ENCODE data around the gene NOS3. TPM values are rescaled to one million over a fixed set of nuclear protein-coding genes. Genes with fewer than 3 reads are reported as not detected.

The NOS3 gene
- polyA plus RNA-seq, 1 donor: 8.7 TPM

- DNase-seq: no peak
Observed at GRCh38 chr7:150963707-150964559, 26.9 kb upstream of the NOS3 start.

- no peak for DNase-seq
Observed at GRCh38 chr7:150964593-150965111, 26.2 kb upstream of the NOS3 start.

DNA sequence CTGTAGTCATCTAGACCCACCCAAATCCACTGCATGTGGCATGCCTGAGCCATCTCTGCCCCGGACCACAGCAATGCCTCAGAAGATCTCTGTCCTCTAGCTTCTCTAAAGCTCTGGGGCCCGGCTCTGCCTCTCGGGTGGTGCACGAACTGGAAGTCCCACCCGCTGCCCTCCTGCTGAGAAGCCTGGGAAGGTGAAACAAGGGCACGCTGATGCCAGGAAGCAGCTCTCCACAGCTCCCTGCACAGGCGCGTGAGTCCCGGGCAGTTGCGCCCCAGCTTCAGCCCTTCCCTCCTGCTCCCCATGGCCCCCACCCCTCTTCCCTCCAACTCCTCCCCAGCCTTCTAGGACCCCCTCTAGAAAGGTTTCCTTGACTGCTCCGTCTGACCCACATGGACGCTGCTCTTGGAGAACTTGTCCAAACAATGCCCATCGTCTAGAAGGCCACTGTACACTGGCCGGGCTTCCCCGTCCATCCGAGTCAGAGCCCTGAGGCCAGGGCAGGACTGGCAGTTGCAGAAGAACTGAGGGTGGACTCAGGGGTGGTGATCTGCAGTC lies 25.5 kb upstream of the NOS3 start:
- no peak for DNase-seq

GRCh38 chr7:150966002-150966401 lies 24.8 kb upstream of the NOS3 start:
- no peak for DNase-seq

GRCh38 chr7:150967349-150967748 lies 23.5 kb upstream of the NOS3 start:
- DNase-seq: no peak

DNA sequence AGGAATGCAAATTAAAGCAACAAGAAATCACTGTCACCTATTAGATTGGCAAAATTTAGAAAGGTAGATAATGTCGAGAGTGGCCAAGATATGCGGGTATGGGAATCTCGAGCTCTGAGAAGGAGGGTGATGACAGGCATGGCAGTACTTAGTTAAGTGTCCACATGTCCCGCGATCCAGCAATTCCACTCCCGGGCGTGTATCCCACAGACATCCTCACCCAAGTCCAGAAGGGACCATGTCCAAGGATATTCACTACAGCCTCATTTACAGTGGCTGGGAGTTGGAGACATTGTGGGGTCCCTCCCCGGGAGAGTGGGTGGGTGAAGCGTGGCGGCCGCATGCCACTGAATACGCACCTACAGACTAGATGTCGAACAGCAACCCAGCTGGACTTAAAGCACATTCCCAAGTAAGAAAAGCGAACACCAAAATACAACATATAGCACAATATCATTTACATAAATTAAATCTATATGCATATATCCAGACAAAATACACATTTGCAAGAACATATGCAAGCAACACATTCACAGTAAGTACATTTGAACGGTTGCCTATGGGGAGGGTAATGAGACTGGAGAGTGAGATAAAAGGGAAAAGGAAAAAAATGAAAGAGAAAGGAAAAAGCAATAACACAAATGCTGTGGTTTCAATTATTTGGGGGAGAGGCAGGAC lies 22.6 kb upstream of the NOS3 start:
- no peak for DNase-seq

GRCh38 chr7:150968734-150969372 lies 22.0 kb upstream of the NOS3 start:
- no peak for DNase-seq

DNA sequence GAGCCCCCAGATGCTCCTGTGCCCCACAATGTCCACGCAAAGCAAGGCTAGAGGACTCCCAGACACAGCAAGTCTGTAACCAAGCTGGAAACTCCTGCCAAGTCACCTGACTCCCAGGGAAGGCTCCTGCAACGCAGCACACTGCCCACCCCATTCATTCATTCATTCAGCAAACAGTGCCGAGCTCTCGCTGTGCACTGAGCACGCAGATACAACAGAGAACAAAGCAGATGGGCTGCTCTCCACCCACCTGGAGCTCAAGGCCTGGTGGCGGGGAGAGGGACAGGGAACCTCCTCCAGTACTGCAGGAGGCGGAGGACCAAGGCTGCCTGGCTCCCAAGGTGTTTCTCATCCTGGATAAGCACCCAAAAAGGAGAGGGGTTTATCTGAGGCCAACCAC lies 21.3 kb upstream of the NOS3 start:
- no peak for DNase-seq

DNA sequence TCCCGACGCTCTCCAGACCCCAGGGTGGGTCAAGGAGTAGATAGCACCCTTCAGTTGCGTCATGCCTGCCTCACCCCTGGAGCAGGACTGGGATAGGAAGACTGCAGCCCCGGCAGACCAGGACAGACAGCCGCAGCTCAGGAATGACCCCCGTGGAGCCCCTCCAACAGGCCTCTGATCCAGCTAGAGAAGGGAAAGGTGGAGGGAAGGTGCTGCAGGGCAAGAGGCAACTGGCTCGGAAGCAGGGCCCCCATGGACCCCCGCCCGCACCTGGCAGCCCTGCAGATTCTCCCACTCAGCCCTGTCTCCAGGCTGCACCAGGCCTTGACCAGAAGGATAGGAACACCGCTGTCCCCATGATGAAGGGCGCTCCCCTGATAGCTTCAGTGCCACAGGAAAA lies 20.4 kb upstream of the NOS3 start:
- no peak for DNase-seq

- no peak for DNase-seq
Observed at GRCh38 chr7:150971242-150972022, 19.4 kb upstream of the NOS3 start.

- DNase-seq: no peak
Observed at GRCh38 chr7:150972023-150972468, 18.8 kb upstream of the NOS3 start.

GRCh38 chr7:150972741-150973140 lies 18.1 kb upstream of the NOS3 start:
- DNase-seq: no peak

DNA sequence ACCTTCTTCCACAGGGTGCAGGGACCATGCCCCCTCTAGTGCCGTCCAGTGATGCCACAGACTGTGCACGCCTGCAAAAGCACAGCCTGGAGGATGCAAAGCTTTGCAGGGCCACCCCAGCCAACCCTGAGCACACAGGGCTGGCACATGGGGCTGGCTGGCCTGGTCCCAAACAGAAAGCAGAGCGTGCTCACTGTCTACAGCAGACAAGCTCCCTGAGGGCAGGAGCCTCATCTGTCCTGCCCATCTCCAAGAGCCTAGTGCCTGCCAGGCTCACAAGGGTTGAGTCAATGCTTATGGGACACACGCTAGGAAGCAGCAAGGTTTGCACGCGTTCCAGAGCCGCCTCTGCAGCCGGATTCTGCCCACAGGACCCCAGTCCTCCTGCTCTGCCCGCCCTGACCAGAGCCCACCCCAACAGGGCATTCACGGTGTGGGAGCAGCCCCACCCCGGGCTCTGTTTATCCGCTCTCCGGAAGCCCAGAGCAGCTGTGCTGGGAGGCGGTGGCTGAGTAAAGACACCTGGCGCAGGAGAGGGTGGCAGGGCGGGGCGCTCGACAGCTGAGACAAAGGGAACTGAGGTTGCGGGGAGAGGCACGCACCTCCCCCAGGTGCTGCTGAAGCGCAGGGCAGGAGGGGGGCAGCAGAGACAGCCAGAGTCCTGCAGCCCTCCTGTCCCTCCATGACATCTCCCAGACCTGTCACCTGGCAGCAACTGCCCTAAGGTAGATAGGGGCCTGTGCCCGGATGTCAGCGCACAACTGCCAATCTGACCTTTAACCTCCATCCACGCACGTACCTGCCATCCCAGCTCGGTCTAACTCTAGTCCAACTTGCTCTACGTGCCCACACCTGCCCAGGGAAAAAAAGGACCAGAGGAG lies 17.0 kb upstream of the NOS3 start:
- no peak for DNase-seq

GRCh38 chr7:150974468-150975391 lies 16.1 kb upstream of the NOS3 start:
- DNase-seq: no peak

DNA sequence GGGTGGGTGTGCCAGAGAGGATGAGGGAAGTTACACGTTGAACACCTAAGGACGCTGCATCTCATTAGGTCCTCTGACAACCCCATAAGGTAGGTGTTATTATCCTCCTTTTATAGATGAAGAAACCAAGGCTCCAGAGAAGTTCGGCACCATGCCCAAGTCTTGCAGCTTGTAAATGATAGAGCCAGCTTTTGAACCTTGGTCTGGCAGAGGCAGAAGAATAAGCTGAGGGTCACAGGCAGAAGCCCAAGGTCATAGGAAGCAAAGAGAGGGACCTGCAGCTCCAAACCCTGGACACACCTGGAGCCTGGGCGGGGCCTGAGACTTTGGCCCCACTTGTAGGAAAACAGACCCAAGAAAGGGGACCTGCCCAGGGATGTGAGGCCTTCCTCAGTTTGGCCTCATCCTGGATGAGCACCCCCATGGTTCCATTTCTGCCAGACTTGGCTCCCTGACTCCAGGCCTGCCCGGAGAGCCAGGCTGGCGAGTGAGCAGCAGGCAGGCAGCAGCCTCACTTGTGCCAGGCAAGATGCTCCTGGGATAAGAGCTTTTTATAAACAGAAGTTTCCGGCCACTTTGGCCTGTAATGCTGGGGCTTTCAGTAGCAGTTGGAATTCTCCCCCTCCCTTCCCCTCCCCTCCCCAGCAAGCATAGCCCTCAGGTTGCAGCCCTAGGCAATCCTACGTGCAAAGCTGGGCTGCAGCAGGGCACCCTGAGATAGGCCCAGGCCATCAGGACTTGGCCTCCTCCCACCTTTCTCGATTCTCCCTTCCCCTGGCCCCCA lies 15.1 kb upstream of the NOS3 start:
- no peak for DNase-seq

DNA sequence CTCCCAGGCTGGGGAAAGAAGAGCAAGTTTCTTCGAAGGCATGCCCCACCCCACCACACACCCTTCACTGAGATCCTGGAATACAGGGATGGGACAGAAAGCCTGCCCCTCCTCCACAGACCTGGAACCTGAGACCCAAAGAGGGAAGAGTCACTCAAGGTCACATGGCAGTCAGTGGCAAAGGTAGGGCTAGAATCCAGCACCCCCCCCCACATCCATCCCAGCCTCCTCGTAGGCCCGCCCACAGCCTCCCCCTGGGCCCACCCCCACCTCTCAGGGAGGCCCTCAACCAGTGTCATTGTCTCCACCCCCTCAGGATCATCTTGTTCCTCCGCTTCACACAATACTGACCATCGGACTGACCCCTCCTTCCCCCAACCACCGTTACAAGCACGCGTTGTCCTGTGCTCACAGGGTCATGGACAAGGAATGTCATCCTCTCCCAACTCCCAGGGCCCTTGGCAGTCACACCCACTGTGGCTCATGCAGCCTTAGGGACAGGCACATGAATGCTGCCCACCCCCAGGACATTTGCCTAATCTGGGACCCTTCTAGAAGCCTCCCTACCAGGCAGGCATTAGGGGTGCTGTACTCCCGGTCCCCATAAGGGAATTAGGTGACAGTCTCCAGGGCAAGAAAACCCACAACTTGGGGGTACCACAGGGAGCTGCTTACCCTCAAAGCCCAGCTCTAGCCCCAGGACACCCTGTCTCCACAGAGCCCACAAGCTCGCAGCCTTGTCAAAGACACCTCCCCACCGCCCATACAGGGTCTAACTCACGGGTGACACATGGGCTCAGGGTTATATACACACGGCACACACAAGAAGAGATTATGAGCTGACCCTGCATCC lies 14.1 kb upstream of the NOS3 start:
- peak; percentile 48 for DNase-seq

- no peak for DNase-seq
Observed at GRCh38 chr7:150977382-150978125, 13.3 kb upstream of the NOS3 start.
